K562 (cell line): ENCODE data around the gene BSCL2. TPM values are rescaled to one million over a fixed set of nuclear protein-coding genes. Genes with fewer than 3 reads are reported as not detected.

Experiments used
- ATAC-seq: fragments of 200-7000 bp; cut with Tn5 transposase; 3 replicates; pipeline ENCODE4 v1.9.1; 2020; ENCODE audit warnings: moderate library complexity
- BruUV-seq: library from RNA; stranded (reverse); fragments of 400-500 nt; replicated peaks from 2 replicates; lab custom pipeline; 2021; lab: Mats Ljungman, UMichigan
- CTCF ChIA-PET: fragments of 300-600 bp; formaldehyde crosslinking; extraction: SDS; loops from one replicate; lab custom pipeline; 2021; ENCODE audit warnings: low intra/inter-chr PET ratio; lab: Yijun Ruan, JAX
- POLR2A ChIA-PET: fragments of 300-600, 350-650 bp; sonication (Branson Sonifier 250); formaldehyde crosslinking; extraction: SDS; loops from one replicate; lab custom pipeline; 2021; ENCODE audit warnings: antibody characterized with exemption, inconsistent platforms; lab: Yijun Ruan, JAX
- DNase-seq, 4 experiments: peaks; one replicate each; pipeline versions ENCODE4 v3.0.0 to v3.0.0-alpha.2; 2011 to 2018; ENCODE audit warnings: low spot score in 3 of 4, mixed read lengths in 3 of 4; ENCODE audit errors: extremely low read depth in 1 of 4
- FAIRE-seq: peaks from 2 replicates; lab custom pipeline; 2011; peaks lifted over from hg19 to GRCh38; lab: Jason Lieb, UNC
- H2AFZ ChIP-seq: 2 replicates; pipeline ENCODE4 v1.6.0; 2011; ENCODE audit warnings: low read depth, low read length, control low read depth, inconsistent platforms
- H3K27ac ChIP-seq: fragments of 200-600 bp; 3 replicates; pipeline ENCODE4 v1.8.0; 2011; ENCODE audit warnings: low read depth, mild to moderate bottlenecking, control low read depth, inconsistent platforms, low read length, moderate library complexity, mixed read lengths; ENCODE audit errors: extremely low read depth
- H3K27me3 ChIP-seq, 2 experiments: fragments of 300-600 bp in 1 of 2; 2 replicates in 1 of 2; 3 replicates in 1 of 2; pipeline versions ENCODE4 v1.6.0 to v1.8.0; 2011; ENCODE audit warnings: inconsistent platforms in 2 of 2, low read length in 2 of 2, mild to moderate bottlenecking in 1 of 2, mixed read lengths in 1 of 2, moderate library complexity in 1 of 2; ENCODE audit not compliant: control insufficient read depth in 2 of 2, insufficient read depth in 2 of 2
- H3K36me3 ChIP-seq: fragments of 300-600 bp; 3 replicates; pipeline ENCODE4 v1.8.0; 2011; ENCODE audit warnings: mild to moderate bottlenecking, low read length, inconsistent platforms; ENCODE audit not compliant: control insufficient read depth, insufficient read depth
- H3K4me1 ChIP-seq, 2 experiments: fragments of 200-600 bp in 1 of 2; replicated peaks in 1 of 2; 2 replicates in 1 of 2; 3 replicates in 1 of 2; pipeline versions ENCODE4 v1.5.1 to v1.8.0; 2011; ENCODE audit warnings: inconsistent platforms in 2 of 2, low read length in 2 of 2, mild to moderate bottlenecking in 1 of 2, mixed read lengths in 1 of 2, moderate library complexity in 1 of 2; ENCODE audit not compliant: control insufficient read depth in 2 of 2, insufficient read depth in 2 of 2
- H3K4me2 ChIP-seq: 2 replicates; pipeline ENCODE4 v1.6.1; 2011; ENCODE audit warnings: low read length, control low read depth, inconsistent platforms, mixed read lengths; ENCODE audit not compliant: insufficient read depth
- H3K4me3 ChIP-seq: fragments of 200-600 bp; sonication (generic), shearing (Covaris generic); 2 replicates; pipeline ENCODE4 v1.5.1; 2016; ENCODE audit warnings: control low read depth, inconsistent platforms
- H3K79me2 ChIP-seq: fragments of 200-600 bp; 3 replicates; pipeline ENCODE4 v1.8.0; 2011; ENCODE audit warnings: low read length, inconsistent platforms; ENCODE audit not compliant: control insufficient read depth, insufficient read depth
- H3K9ac ChIP-seq, 2 experiments: 2 replicates each; pipeline versions ENCODE4 v1.6.0 to v1.6.1; 2011; ENCODE audit warnings: low read depth in 2 of 2, low read length in 2 of 2, control low read depth in 1 of 2, inconsistent platforms in 1 of 2, mild to moderate bottlenecking in 1 of 2, mixed read lengths in 1 of 2; ENCODE audit not compliant: insufficient read depth in 1 of 2
- H3K9me1 ChIP-seq: one replicate; pipeline ENCODE4 v1.6.0; 2011; ENCODE audit warnings: inconsistent platforms, mild to moderate bottlenecking, low read length, moderate library complexity; ENCODE audit not compliant: control insufficient read depth, insufficient read depth
- H3K9me3 ChIP-seq: replicated peaks from 2 replicates; pipeline ENCODE4 v1.5.1; 2011; ENCODE audit warnings: low read depth, low read length, inconsistent platforms; ENCODE audit not compliant: control insufficient read depth, insufficient read depth
- H4K20me1 ChIP-seq: replicated peaks from 2 replicates; pipeline ENCODE4 v1.6.1; 2011; ENCODE audit warnings: low read length, inconsistent platforms, mixed read lengths; ENCODE audit not compliant: control insufficient read depth, insufficient read depth
- CREB1 ChIP-seq, 2 experiments: sonication (generic) in 1 of 2; formaldehyde crosslinking in 1 of 2; IDR thresholded peaks; 2 replicates each; pipeline versions ENCODE4 v1.6.1 to v1.8.0; 2012 to 2022; ENCODE audit warnings: inconsistent platforms in 1 of 2, mild to moderate bottlenecking in 1 of 2, missing genetic modification reagents in 1 of 2, moderate library complexity in 1 of 2
- GABPB1 ChIP-seq: sonication (generic); formaldehyde crosslinking; IDR thresholded peaks from 2 replicates; pipeline ENCODE4 v1.8.0; 2022; ENCODE audit warnings: mild to moderate bottlenecking, missing genetic modification reagents
- HNRNPLL ChIP-seq: fragments of 200-400 bp; formaldehyde crosslinking; IDR thresholded peaks from 2 replicates; pipeline ENCODE4 v1.6.1; 2017; ENCODE audit warnings: low read length, low read depth, mild to moderate bottlenecking; ENCODE audit not compliant: poor library complexity, severe bottlenecking
- POLR3A ChIP-seq: IDR thresholded peaks from 2 replicates; pipeline ENCODE4 v1.6.1; 2011; ENCODE audit warnings: borderline replicate concordance, mild to moderate bottlenecking, moderate library complexity; ENCODE audit not compliant: insufficient read length, insufficient read depth; ENCODE audit errors: extremely low read depth
- SAFB ChIP-seq: fragments of 200-400 bp; formaldehyde crosslinking; IDR thresholded peaks from 2 replicates; pipeline ENCODE4 v1.6.1; 2017; ENCODE audit warnings: low read depth, low read length, borderline replicate concordance
- WGBS: fragments of 100-300 bp; shearing (Covaris generic); methylation state at CpG from one replicate; pipeline ENCODE4 v1.1.6; 2016; ENCODE audit warnings: low coverage, mixed read lengths; ENCODE audit not compliant: insufficient coverage; ENCODE audit errors: missing lambda C conversion rate; 5-methylcytosine and 5-hydroxymethylcytosine counted together
- in situ Hi-C: fragments of 300-500 bp; cut with MboI; formaldehyde crosslinking; loops from 4 replicates; pipeline ENCODE4 v1.15.0; 2018; ENCODE audit warnings: inconsistent platforms, mixed read lengths
- intact Hi-C: fragments of 100-400 bp; cut with micrococcal nuclease; formaldehyde crosslinking; loops from 2 replicates; pipeline ENCODE4 v1.14.2; 2022
- polyA plus RNA-seq, 8 experiments: library from polyadenylated mRNA; depleted of rRNA in 4 of 8; stranded (reverse) in 5 of 8; unstranded in 3 of 8; fragments of >200 nt; fragmentation: Nextera tagmentation in 2 of 8; fragmentation: Illumina TruSeq in 1 of 8; extraction: Ambion mirVana in 2 of 8; extraction: Trizol in 1 of 8; gene quantifications; 2 replicates each; pipeline versions ENCODE4 v1.2.1 to v1.2.3, GENCODE V29; 2011 to 2014; ENCODE audit warnings: inconsistent platforms in 1 of 8, missing spikeins in 1 of 8
- total RNA-seq, 7 experiments: library from RNA; depleted of rRNA in 6 of 7; stranded (reverse); fragments of >200 nt in 6 of 7; fragmentation: Illumina TruSeq in 2 of 7; extraction: Trizol in 2 of 7; gene quantifications; 2 replicates each; pipeline versions ENCODE4 v1.2.1 to v1.2.3, GENCODE V29; 2011 to 2021; ENCODE audit warnings: low replicate concordance in 1 of 7
- TF ChIP-seq, protein P1 (sequence below): sonication (generic); formaldehyde crosslinking; IDR thresholded peaks from 2 replicates; pipeline ENCODE4 v1.8.0; 2022; ENCODE audit warnings: missing genetic modification reagents, mild to moderate bottlenecking, moderate library complexity, borderline replicate concordance

BSCL2 gene
- total and polyA plus RNA-seq, 9 of the 15 experiments (the other 6 are each of a cell fraction or from before 2014, with no cell fraction given) = 18.9 to 51.7 (median 35.2) TPM

DNA sequence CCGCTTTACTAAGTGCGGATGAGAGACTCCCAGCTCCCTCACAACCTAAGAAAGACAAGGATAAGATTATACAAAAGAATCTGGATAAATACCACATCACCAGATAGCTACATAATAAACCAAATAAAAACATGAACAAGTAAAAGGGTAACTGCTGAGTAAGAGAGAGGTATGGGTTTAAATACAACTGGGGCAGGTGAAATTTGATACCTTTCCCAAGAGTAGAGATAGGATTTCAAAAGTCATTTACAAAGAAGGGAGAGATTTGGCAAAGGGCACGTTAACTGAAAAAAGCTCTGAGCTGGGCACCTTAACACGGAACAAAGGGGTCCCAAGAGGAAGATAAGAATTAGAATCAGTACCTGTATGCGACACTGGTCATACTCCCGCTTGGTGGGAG lies 30.1 kb downstream of the BSCL2 start:
- Histone ChIP-seq H4K20me1 (no peaks in the 10 kb centered on the region), H3K36me3 (peaks cover 51% of the 10 kb centered on the region), H3K4me2 (peak overlapping the region; percentile 83), H3K79me2 (peaks cover 58% of the 10 kb centered on the region), H3K4me1 (peaks cover 37 to 51% of the 10 kb centered on the region in 2 experiments; a peak in 4 of 5 replicates), H3K27ac (no peak overlapping the region), H3K27me3 (no peaks in the 10 kb centered on the region), H3K4me3 (peak overlapping the region; percentile 81; the same call in 1 of the 2 replicates), H3K9ac (peak overlapping the region; percentile 85 to 99; a peak in 2 of 4 replicates), H3K9me1 (no peaks in the 10 kb centered on the region), H2AFZ (no peak overlapping the region), H3K9me3 (no peaks in the 10 kb centered on the region)
- POLR2A ChIA-PET = interaction anchor here (0.6 to 5.4 kb wide), 9 partner anchors 10 to 179 kb away, joined by 3 to 57 read pairs (median 5); partner anchors contain the start of genes C11orf98, CSKMT and LRRN4CL
- ATAC-seq (no peak), DNase-seq (no peak), FAIRE-seq (no peak)
- in situ Hi-C loops (no loop called here), intact Hi-C loops (no loop called here)
- CTCF ChIA-PET = no interaction called here
- 42% methylated on average over 6 of the region's 6 CpGs for WGBS
- no TSS peak for BruUV-seq
- TF ChIP-seq HNRNPLL (no peak), SAFB (no peak), GABPB1 (no peak), POLR3A (no peak), CREB1 (IDR thresholded peaks at IDR 0.05) (no peak), CREB1 (CRISPR knock-in tag; IDR thresholded peaks at IDR 0.05) (no peak)
- TF ChIP-seq, protein P1, sequence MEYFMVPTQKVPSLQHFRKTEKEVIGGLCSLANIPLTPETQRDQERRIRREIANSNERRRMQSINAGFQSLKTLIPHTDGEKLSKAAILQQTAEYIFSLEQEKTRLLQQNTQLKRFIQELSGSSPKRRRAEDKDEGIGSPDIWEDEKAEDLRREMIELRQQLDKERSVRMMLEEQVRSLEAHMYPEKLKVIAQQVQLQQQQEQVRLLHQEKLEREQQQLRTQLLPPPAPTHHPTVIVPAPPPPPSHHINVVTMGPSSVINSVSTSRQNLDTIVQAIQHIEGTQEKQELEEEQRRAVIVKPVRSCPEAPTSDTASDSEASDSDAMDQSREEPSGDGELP (CRISPR knock-in tag) = peak; percentile 5; the same call in 1 of the 2 replicates
- TF ChIP-seq, all 486 proteins: peak for 1
